Stimulated activated CD4-positive, alpha-beta T cell treated with anti-CD3 and anti-CD28 coated beads, Interleukin-15, amount 100 ng/mL, for 1 hour (primary cell): Measurements from ENCODE around the gene C12orf60.

Experiments used
- DNase-seq, 2 donors: peaks; one replicate each; pipeline ENCODE4 v3.0.0-alpha.2; 2020; ENCODE audit warnings: low read depth in 1 of 2, low spot score in 1 of 2

C12orf60 gene

DNA sequence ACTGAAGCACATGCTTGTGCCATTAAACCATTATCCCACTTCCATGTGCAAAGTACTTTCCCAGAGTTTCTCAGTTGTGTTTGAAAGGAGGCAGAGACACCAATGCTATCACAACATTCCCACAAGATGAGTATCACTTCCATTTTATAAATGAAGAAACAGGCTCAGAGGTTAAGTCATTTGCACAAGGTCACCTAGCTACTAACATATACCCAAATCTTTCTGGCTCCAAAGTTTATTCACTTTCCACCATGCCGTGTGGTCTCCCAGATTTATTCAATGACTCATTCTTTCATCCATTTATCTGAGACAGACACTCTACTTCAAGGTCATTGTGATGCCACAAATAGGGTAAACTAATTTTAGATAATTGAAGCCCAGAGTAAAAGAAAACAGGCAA lies 30.5 kb downstream of the C12orf60 start:
- no peak for DNase-seq

DNA sequence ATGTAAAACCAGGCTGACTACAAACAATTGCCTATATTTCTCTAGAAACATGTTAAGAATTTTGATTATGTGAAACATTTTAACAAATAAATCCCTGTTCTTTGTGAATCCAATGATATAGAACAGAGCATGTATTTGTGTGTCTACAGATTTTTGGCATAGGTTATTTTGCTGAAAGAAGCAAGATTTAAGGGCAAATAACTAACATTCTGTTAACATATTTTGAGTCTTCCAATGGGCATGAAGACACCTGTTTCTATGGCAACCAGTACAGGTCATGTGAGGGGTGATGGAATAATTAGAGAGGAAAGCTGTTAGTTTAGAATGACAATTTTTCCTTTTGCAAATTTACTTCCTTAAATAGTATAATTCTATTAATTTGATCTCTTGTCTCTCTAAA lies 31.0 kb downstream of the C12orf60 start:
- no peak for DNase-seq

GRCh38 chr12:14836336-14837210 lies 33.1 kb downstream of the C12orf60 start:
- DNase-seq = no peak

DNA sequence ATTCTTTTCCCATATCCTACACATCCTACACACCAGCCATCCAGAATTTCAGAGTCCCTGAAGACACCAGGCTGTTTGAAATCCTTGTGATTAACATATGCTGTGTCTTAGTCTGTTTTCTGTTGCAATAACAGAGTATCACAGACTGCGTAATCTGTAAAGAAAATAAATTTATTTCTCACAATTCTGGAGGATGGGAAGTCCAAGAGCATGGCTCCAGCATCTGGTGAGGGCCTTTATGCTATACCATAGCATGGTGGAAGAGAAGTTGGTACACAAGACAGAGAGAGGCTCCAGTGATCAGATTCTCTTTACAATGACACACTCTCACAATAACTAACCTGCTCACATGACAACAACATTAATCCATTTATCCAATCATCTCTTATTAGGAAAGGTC lies 35.8 kb downstream of the C12orf60 start:
- no peak for DNase-seq

GRCh38 chr12:14840616-14841015 lies 37.1 kb downstream of the C12orf60 start:
- DNase-seq = no peak

GRCh38 chr12:14841761-14842160 lies 38.3 kb downstream of the C12orf60 start:
- no peak for DNase-seq

GRCh38 chr12:14842315-14842714 lies 38.8 kb downstream of the C12orf60 start:
- DNase-seq = no peak

DNA sequence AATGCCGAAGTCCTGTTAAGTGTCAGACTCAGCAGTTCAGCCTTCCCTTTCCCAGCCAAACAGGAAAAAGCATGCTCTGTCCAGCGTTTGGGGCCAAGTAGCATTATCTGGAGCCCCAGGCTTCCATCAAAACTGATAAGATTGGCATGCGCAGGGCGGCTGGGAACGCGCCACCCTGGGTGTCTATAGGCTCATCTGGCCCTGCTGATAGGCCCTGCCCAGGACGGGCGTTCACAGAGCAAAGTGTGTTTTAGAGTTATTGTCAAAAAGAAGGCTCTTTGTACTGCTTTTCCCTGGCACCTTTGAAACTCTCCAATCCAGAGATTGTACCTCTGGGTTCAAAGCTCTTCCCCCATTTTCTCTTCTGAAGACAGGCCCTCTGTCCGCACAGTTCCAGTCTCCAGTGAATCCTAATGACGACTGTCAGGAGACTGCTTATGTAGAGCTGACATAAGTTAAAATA lies 40.0 kb downstream of the C12orf60 start, which contains the start of gene ART4:
Gene ART4, minus strand, starts transcription at position 102 of the 463 bp plus-strand sequence. CDS start 413 bp downstream, outside the sequence.
- no peak for DNase-seq

GRCh38 chr12:14844401-14844800 lies 40.9 kb downstream of the C12orf60 start:
- no peak for DNase-seq

DNA sequence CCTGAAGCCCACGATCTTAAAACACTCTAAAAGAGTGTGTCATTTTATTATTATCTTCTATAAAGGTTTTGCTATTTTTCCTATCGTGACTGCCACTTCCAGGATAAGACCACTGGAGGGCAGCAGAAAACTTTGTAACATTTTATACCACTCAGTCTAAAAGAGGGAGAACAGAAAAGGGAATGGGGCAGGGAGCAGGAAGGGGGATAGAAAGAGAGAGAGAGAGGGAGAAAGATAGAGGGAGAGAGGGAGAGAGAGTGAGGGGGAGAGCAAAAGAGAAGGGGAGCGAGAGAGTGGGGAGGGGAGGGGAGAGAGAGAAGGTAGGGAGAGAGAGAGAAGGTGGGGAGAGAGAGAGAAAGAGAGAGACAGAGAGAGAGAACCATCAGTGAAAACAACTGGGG lies 41.9 kb downstream of the C12orf60 start:
- DNase-seq = no peak

GRCh38 chr12:14846042-14846587 lies 42.6 kb downstream of the C12orf60 start:
- no peak for DNase-seq

DNA sequence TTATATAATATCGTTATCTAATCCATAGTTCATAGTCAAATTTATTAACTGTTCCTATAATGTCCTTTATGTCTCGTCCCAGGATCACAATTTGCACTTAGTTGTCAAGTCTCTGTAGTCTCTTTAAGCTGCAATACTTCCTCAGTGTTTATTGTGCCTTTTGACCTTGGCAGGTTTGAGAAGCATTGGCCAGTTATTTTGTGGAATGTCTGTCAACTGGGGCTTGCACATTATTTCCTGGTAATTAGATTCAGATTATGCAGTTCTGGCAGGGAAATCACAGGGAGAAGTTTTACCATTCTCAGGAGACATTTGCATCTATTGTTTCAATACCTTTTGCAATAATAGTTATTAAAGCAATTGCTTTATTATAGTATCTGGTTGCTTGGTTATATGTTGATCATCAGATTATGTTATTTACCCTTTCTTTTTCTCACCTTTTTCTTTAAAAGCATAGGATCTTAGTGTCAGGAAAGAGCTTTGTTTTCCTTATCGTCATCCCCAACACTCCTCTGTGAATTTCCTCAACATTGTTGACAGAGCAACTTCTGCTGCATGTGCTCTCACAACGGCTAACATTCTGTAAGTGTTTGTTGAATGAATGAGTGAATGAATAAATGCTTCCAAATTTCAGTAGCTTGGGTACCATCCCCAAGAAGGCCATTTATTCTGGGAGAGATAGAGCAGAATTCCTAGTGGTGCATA lies 43.6 kb downstream of the C12orf60 start:
- no peak for DNase-seq

DNA sequence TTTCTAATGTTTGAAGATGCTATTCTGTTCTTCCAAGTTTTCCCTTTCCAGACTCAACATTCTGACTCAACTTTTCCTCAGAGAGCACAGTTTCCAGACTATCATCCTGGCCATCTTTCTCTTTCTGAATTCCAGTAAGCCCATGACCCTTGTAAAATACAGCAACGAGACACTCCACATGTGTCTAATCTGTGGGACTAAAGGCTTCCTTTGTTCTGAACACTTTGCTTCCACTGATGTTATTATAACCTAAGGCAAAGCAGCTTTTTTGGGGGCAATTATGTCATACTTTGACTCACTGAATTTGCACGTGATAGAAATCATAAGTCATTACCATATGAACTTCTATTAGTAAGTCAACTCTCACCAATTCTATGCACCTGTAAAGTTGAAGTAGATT lies 46.2 kb downstream of the C12orf60 start:
- DNase-seq = no peak

DNA sequence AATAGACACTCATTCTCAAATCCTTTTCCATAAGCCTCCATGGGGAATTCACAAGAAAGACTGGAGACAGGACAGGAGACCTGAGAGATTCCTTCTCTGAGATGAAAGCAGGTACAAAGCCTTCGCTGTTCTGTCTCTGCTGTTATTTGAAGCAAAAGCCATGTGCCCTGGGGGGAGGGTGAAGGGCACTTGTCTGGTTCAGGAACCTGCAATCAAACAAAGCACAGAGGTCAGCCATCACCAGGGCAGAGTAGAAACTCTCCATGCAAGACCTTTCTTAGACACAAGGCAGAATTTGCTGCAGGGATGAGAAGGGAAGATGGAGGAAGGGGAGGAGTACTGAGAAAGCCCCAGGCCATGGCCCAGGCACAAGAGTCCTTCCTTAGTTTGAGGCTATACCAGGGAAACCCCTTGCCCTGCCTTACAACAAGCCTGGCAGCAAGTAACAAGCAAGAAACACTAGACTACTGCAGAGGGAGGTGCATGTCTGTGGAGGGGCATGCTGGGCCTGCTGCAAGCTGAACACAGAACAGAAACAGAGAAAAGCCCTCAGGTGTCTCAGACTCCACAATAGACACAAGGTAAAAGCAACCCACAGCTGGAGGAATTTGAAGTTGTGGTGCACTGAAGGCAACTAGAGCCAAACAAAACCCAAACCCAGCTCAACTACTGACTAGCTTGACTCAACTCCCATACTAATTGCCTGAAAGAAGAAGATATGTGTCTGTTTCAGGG lies 47.6 kb downstream of the C12orf60 start:
- no peak for DNase-seq

DNA sequence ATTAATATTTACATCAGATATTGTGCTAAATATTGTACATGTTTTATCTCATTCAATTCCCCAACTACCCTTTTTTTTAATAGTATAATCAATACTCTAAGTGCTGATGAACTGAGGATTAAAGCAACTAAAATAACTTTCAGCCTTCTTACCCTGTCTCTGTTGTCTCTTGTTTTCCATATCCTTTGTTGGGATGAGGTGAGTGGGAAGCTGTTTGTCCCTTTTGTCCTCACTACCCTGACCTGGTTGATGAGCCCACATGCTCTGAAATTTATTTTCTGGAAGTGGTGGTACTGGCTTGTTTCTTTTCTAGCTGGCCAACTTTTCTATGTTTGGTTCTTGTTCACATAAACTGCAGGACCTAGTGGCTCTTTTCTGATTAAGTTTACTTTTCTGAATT lies 49.4 kb downstream of the C12orf60 start:
- DNase-seq = no peak

DNA sequence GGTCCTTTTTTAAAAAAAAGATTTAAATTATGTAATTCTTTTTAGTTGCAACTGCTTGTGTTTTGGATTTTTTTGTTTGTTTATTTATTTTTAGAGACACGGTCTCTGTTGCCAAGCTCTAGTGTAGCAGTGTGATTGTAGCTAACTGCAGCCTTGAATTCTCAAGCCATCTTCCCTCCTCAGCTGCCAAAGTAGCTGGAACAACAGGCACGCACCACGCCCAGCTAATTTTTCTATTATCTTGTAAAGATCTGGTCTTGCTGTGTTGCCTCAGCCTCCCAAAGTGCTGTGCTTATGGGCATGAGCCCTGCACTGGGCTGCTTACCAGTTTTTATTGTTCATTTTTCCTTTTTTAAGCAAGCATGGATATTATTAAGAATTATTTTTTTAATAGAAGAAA lies 50.5 kb downstream of the C12orf60 start:
- no peak for DNase-seq

GRCh38 chr12:14854586-14855183 lies 51.2 kb downstream of the C12orf60 start:
- no peak for DNase-seq

- no peak for DNase-seq
Measured at GRCh38 chr12:14858513-14858912, 55.0 kb downstream of the C12orf60 start.

GRCh38 chr12:14860490-14860889 lies 57.0 kb downstream of the C12orf60 start:
- DNase-seq = no peak

DNA sequence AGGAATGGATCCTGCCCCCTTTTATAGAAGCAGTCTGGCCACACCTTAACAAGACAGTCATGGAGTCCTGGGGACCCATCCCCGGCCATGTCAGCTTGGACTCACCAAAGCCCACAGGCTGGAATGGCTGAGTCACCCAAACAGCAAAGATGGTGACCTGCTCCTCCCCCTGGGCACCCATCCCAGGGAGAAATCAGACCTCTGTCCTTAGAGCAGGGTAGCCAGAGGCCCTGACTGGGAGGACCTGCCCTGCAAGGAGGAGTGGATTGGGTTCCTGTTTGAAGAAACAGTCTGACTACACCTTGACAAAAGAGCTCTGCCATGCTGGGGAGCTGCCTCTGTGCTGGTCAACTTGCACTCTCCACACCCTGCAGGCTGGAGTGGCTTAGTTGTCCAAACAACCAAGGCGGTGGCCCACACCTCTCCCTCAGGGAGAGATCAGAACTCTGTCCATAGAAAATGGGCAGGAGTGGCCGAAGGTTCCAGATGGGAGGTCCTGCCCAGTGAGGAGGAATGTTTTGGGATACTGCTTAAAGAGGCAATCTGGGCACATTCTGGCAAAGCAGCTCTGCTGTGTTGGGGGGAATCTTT lies 65.5 kb downstream of the C12orf60 start:
- DNase-seq = no peak
